Renal pelvis (tissue), 4 donors: ENCODE results near the gene SCN4B. TPM values are rescaled to one million over a fixed set of nuclear protein-coding genes. Genes with fewer than 3 reads are reported as not detected.

Source experiments
- DNase-seq: peaks from one replicate; pipeline ENCODE4 v3.0.0-alpha.2; 2013
- polyA plus RNA-seq, 3 donors: library from polyadenylated mRNA; unstranded; fragments of 120-200 nt; gene quantifications; one replicate each; pipeline ENCODE4 v1.2.1, GENCODE V29; 2013; ENCODE audit not compliant: insufficient read length in 3 of 3

Gene SCN4B
- polyA plus RNA-seq, 3 donors, result 1.4 to 2.5 (median 1.4) TPM

DNA sequence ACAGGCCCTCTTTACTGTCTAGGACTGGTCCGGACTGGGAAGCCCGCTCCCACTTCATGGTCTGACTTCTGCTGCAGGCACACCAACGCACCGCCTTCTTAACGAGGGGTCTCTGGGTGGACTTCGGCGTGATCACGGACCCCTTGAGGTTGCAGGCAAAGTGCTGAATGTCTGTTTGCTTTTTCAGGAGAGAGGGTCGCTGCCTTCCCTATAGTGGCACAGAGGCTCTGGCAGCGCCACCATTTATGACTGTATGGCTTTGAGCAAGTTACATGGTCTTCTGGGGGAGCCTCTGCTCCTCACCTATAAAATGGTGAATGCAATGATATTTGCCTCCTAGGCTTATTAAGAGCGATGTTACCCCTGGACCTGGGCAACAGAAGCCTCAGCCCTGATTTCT lies 1.4 kb upstream of the SCN4B start:
- DNase-seq, result no peak

DNA sequence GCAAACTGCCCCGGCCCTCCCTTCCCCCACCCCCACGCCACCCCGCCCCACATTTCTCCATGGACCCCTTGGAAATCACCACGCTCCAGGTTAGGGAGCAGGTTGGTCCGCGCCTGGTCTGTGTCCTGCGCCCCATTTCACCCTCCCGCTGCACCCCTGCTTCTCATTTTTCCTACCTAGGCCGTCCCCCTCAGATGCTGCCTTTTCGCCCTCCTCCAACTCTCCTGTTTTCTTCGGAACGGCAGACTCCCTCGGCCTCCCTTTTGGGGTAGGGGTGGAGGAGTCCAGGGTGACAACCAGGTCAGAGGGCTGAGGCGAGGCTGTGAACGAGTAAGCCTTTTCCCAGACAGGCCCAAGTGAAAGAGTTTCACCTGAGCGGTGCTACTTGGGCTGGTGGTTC lies 893 bp upstream of the SCN4B start:
- DNase-seq, result no peak

DNA sequence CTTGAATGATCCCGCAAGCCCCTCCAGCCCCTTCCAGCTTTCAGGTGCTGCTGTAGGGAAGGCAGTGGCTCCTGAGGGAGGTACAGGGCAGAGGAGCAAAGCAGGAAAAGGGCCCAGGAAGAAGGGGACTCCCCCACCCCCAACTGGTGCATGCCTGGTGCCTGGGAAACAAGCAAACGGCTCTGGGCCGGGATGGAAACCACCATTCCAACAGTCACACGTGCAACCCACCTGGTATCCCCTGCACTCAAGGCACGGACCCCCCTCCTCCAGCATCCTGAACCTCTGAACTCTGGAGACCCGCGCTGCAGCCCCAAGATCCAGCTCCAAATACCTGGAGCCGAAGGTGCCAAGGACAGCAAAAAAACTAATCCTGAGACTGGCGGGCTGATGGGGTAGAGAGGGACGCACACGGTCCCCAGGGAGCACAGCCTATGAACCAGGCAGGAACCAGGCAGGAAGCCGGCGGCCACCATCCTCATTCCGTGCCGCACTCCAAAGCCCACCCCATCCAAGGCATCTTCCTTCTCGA lies 537 bp downstream of the SCN4B start:
- DNase-seq, result no peak

DNA sequence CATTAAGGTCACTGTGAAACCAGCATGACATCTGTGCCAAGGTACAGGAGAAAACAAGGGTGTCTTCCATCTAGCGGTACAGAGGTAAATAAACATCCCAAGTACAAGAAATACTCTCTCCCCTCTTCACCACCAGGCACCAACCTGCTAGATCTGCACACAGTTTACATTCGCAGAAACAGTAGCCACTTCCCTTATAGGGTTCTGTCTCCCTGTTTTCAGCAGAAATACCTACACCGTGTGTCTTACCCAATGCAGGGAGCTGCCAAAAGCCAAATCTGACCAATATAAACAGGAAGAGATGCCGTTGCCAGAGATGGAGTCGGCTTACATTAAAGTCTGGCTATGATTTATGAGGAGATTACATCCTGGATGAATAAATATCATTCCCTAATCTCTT lies 1.2 kb downstream of the SCN4B start:
- no peak for DNase-seq

DNA sequence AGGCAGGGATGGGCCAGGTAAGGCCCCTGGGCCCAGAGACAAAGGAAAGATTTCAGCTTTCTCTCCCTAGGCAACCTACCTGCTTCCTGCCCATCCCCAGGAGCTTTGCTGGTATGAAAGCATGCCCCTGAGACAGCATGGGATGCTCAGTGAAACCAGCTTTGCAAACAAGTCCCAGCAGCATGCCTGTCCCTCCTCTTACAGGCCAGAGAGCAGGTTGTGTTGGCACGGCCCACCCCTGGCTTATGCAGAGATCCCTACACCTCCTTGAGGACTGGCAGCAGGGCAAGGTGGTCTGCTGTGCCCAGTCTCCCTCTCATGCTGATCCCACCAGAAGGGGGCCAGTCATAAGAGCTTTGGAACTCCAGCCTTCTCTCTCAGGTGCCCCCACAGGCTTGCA lies 3.1 kb downstream of the SCN4B start:
- no peak for DNase-seq

DNA sequence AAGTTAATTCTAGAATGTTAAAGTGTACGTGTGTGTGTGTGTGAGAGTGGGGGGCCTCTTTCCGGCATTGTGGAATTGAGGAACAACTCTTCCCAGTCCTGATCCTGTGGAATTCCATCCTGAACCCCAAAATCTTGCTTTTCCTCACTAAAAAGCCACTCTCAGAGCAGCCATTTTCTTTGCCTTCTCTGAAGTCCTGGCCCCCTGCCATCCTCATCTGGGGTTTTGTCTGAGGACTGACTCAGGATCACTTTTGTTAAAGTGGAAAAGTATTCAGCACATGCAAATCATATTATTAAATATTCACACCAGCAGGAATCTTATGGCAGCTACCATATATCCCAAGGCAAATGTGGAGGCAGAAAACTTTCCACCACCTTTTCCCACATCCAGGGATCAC lies 3.8 kb downstream of the SCN4B start:
- no peak for DNase-seq

DNA sequence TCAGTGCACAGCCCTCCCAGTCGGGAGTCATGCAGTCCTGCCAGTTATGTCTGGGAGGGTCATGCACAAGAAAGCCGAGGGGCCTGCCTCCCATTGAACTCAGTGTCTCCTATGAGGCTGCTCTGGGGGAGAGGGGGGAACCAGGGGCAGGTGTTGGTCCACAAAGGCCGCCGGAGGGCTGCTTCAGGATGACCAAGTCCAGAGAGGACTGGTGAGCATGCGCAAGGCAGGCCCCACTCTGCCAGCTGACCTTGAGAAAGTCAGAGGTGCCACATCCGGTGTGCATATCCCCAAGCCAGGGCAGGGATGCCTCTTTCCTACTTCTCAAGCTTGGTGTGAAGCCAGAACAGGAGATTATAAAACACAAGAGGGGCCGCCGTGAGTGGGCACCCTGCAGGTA lies 4.4 kb downstream of the SCN4B start:
- no peak for DNase-seq

DNA sequence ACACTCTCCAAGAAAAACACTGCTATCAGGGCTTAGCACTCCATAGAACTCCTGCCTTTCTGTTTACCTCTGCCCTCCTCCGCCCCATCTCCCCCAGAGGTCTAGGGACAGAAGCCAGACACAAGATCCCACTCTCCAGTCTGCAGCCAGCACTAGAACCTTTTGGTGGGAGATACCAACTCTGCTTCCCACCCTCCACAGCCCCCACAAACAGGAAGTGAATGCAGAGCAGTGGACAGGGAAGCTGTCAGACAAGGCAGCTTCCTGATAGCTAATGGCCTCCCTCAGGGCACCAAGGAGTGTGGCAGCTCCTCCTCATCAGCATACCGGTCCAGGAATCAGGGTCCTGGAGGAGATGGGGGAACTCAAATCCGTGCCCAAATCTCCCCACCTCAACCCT lies 5.1 kb downstream of the SCN4B start:
- no peak for DNase-seq

DNA sequence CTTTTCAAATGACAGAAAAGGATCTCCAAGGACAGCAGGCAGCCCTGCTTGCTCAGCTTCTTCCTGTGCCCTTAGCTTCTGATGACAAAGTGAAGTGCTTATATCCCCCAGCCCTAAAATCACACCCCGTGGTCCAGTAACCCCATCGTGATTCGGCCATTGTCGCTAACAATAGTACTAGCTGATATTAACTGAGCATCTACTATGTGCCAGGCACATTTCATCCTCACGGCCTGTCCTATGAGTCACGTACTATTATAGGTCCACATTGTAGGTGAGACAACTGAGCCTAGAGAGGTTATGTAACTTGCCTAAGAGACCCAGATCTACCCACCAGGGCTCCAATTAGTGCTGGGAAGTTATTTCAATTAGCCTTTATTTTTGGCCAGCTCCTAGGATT lies 6.1 kb downstream of the SCN4B start:
- no peak for DNase-seq

DNA sequence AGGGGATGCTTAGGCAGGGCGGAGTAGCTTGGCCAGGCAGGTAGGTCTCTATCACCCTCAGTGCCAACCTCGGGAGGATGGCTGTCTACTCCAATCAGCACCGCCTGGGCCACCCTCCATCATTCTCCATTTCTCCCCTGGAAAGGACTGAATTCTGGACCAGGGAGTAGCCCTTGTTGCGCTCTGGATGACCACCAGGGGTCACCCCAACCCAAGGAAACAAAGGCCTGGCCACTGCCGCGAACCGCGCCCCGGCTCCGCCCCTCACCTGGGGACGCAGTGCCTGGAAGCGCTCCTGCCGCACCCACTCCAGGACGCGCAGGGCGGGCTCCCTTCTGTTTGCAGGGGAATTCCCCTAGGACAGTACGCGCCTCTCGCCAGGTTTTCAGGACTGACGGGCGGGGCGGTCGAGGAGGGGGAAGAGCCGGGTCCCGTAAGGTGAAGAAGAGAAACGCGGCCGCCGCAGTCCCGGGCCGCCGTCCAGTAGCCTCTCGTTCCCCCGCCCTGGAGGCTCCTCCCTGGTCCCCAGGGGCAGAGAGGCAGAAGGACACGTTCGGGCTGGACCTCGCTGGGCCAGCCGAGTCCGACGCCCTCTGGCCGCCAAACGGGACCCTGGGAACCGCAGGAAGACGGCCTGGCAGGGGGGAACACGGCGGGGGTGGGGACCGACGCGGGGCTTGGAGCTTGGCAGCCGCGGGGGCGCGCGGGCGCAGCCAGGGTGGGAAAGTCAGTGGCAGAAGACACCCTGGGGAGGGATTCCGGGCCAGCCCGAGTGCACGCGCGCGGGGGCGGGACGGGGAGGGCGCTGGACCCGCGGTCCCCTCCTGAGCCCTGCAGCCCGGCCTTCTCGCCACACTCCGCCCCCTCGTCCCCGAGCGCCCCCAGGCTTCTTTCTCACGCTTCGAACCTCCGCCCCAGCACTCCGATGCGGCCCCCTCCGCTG lies 7.1 kb downstream of the SCN4B start:
- peak; percentile 77 for DNase-seq

DNA sequence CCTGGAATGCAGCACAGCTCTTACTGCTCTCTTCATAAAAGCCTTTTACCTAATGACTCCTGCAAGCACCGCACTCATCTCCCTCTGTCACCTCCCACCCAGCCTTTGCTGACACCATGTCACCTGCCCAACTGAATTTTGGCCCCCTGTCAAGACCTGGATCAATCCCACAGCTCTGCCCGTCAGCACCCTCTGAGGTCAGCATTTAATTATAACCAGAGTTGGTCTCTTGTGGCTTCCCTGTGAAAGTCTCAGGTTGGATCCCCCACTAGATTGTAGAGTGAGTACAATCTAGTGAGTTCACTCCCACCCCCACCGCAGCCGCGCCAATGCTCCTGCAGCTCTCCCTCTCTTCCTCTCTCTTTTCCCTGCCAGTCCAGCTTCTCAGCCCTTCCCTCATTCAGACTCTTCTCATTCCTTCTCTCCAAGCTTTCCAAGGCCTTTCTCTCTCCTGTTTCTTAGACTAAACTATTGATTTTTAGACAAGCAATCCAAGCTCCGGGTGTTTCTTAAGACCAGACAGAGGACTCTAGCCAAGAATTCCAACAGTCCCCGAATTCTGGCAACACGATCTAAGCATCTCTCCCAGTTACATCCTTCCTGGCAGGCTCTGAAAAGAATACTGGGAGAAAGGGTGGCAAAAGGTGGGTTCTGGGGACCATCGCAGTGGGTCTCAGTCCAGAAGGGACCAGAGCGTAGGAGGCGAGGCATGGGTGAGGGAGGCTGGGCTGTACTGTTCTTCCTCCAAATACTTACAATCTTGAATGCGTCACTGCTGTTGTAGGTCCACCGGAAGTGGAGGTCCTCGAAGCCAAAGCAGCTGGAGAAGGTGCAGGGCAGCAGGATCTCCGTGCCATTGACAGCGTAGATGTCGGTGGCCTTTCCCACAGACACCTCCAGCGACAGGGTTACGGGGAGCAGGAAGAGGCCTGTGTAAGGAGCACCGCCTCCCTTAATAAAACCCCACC lies 8.0 kb downstream of the SCN4B start:
- DNase-seq, result no peak

DNA sequence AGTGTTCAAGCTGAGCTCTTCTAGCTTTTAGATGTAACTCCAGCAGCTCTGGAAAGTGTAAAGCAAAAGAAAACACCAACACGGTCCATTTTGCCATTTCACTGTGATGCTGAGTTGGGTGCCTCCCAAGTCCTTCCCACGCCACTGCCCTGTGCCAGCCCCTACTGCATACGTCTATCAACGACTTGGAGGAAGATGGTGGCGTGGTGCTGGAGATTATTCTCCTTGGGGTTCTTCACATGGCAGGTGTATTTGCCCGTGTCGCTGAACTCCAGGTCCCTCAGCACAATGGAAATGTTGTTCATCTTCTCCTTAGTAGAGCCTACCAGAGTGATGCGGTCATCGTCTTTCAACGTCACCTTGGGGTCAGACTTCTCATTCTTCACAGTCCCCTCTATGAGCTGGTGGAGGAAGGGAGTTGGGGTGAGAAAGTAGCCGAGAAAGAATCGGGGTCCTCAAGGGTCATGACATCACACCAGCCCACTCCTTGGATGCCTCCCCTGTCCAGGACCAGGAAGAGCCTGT lies 8.9 kb downstream of the SCN4B start:
- no peak for DNase-seq

DNA sequence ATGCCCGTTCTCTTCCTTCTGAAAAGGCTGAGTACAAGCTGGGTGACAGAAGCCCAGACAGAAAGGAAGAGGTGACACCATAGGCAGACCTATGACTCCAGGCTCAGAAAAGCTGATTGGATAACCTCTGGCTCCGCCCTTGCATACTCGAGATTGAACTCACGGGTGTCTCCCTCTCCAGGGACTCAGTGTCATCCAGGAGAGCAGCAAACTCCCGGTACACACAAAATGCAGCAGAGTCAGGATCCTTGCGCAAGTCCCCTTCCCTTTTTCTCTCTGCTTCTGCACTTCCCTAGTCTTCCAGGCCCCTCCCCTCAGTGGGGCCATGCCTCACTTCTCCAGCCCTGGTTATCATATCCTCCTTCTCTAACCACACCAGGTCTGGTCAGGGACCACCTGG lies 9.8 kb downstream of the SCN4B start:
- no peak for DNase-seq

DNA sequence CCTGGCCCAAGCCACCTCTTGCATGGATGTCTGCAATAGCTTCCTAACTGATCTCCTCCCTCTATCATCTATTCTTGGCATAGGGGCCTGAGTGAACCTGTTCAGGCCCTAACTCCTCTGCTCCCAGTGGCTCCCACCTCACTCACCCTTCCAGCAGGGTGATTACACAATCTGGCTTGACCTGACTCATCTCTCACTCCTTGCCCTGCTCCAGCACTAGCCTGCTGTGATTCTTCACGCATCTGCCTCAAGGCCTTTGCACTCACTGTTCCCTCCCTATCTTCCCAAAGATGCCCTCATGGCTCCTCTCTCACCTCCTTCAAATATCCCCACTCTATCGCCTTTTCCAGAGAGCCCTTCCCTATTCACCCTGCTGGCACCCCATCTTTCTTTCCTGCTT lies 10.5 kb downstream of the SCN4B start:
- no peak for DNase-seq

DNA sequence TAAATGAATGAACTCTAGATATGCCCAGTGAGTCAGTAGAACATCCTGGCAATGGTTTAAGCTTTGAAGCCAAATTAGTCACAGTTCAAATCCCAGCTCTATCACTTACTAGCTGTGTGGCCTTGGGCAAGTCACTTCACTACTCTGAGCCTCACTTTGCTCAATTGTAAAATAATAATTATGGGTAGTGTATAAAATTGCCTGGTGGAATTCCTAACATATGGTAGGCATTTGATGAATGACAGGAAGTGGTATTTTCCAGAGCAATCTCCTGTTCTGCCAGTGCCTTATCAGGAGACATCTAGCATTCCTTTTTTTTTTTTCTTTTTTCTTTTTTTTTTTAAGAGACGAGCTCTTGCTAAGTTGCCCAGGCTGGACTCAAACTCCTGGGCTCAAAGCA lies 13.0 kb downstream of the SCN4B start:
- DNase-seq, result no peak

DNA sequence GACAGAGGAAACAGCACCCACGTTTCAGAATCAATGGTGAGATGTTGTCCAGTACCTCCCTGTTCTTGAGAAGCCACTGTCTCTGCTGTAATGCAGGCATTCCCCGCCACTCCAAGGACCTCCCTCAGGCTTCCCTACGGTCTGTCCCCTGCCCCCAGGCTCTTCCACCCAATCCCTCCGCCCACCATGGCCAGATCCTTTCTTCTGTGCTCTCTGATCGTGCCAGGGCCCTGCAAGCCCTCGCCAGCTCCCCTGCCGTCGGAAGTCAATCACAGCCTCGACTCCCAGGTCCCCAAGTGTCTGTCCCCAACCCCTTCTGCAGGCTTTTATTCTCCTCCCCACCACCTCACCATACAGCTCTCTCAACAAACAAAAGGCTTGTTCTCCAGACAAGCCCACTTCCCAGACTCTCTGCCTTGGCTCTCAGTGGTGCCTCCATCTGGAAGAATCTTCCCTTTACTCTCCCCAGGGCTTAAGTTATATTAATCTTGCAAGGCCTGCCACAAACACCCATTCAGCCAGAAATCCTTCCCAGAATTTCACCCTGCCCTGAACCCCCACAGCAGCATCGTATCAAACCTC lies 13.7 kb downstream of the SCN4B start:
- no peak for DNase-seq

DNA sequence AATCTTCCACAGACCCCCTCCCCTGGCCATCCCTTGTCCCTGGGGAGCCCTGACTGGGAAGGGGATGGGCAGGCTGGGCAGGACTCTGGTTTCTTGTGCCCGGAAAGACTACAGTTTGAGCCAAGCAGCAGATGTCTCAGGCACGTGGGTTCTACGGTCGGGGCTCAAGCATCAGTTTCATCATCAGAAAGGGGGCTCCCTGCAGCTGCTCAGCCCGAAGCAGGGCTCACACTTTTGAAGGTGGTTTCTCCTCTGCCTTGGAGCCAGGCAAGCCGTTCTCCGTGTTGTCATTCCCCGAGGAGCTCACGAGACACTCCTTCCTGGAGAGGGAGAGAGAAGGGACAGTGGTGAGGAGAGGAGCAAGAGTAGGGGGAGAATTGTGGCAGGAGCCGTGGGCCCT lies 15.8 kb downstream of the SCN4B start:
- no peak for DNase-seq

DNA sequence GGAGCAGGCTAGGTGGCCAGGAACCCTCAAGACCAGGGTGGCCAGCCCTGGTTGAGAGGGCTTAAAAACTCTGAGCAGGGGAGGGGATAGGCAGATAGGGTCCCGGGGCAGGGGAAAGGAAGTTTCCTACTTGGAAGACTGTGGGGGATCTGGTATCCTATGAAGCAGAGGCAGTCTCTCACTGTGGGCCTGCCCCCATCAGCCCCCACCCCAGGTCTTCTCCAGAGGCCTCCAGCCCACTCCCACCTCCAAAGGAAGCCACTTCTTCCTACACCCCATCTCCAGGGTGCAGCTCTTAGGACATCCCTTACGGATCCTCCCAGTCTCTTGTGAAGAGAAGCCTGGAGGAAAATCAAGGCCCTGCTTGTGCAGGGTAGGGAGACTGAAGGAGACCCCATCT lies 16.3 kb downstream of the SCN4B start:
- DNase-seq, result no peak

DNA sequence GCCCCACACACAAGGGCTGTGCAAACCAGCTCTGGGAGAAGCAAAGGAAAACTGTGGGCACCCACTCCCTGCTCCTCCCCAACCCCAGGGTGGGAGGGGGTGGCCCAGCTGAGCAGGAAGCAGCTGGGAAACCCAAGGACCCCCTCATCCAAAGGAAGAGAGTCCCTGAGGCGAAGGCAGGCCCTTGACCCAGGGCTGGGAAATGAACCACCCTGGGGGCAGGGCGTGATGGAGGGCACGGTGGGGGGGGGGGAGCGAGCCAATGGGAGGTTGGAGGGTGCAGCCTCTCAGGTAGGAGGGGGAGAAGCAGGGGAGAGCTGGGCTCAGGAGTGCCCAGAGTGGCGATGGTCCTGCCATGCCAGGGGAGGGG lies 16.8 kb downstream of the SCN4B start:
- no peak for DNase-seq

DNA sequence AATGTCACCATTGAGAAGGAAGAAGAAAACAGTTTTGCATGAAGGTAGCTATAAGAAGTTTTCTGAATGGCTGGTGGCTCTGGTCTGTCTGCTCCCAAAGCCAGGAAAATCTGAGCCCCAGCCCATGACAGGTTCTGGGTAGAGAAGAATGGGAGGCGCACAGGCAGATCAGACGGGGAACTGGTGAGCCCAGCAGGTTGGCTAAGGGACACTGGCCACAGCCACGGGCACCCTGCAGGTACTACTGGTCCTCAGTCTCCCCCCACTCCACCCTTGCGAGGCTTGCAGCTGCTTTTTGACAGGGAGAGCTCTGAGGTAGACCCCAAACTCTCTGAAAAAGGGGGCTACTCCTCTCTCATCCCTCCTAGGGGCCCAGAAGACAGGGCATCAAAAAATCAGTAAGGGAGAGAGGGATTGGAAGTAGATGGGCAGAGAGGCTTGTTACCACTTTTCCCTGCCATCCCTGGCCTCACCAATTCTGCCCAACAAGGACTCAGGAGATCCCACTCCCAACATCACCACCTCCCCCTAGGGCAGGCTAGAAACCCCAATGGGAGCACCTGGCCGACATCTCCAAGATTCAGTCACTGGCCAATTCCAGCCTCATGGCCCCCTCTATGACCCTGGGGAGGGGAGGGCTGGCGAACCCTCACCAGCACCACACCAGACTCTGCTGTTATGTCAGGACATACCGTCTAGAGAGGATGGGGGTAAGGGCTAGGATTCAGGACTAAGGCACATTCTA lies 17.4 kb downstream of the SCN4B start:
- DNase-seq, result no peak

DNA sequence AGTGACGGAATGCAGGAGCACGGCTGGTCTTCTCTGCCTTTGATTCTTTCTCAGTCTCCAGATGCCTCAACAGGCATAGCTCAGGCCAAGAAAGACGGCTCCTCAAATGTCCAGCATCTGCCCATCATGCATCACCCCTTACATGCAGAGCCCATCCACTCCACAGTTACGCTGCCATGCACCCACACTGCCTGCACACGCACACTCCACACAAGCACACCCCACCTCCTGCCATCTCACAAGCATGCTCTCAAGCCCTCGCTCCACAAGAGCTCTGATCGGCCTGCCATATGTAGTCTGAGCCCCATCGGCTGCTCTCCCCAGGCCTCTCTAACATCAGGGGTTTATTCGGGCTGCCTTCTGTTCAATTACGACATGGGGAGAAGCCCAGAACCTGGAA lies 18.8 kb downstream of the SCN4B start:
- DNase-seq, result no peak
